DOHH2 (cell line): ENCODE measurements around the gene MALT1.
"Not testable (repeated sequence)": the region's sequence is repeated elsewhere in the genome, so short reads cannot be mapped to it uniquely, and the experiment has no call there.

Source experiments
- H3F3A ChIP-seq: fragments of 200-600 bp; sonication (generic), shearing (Covaris generic); 2 replicates; pipeline ENCODE4 v1.6.0; 2016; ENCODE audit warnings: antibody characterized with exemption, mild to moderate bottlenecking; ENCODE audit not compliant: control insufficient read depth, insufficient read depth
- H3K27ac ChIP-seq: fragments of 200-600 bp; sonication (generic); 2 replicates; pipeline ENCODE4 v1.5.1; 2014; ENCODE audit warnings: low read depth, mild to moderate bottlenecking, low read length, moderate library complexity
- H3K27me3 ChIP-seq: fragments of 200-600 bp; sonication (generic); 2 replicates; pipeline ENCODE4 v1.6.1; 2014; ENCODE audit warnings: mild to moderate bottlenecking, low read length, mixed read lengths; ENCODE audit not compliant: control insufficient read depth
- H3K36me3 ChIP-seq: fragments of 200-600 bp; sonication (generic); 2 replicates; pipeline ENCODE4 v1.6.1; 2014; ENCODE audit warnings: mild to moderate bottlenecking, low read length, moderate library complexity, mixed read lengths; ENCODE audit not compliant: control insufficient read depth
- H3K4me1 ChIP-seq: fragments of 200-600 bp; sonication (generic); 2 replicates; pipeline ENCODE4 v1.6.1; 2014; ENCODE audit warnings: mild to moderate bottlenecking, low read length, mixed read lengths; ENCODE audit not compliant: control insufficient read depth
- H3K4me2 ChIP-seq: fragments of 200-600 bp; sonication (generic); 2 replicates; pipeline ENCODE4 v1.6.0; 2014; ENCODE audit warnings: mild to moderate bottlenecking, low read length, moderate library complexity
- H3K4me3 ChIP-seq: fragments of 200-600 bp; sonication (generic); 2 replicates; pipeline ENCODE4 v1.5.1; 2014; ENCODE audit warnings: mild to moderate bottlenecking, low read length, mixed read lengths
- H3K79me2 ChIP-seq: fragments of 200-600 bp; sonication (generic); 2 replicates; pipeline ENCODE4 v1.6.1; 2014; ENCODE audit warnings: mild to moderate bottlenecking, low read length, mixed read lengths; ENCODE audit not compliant: control insufficient read depth
- H3K9me2 ChIP-seq: fragments of 200-600 bp; sonication (generic); replicated peaks from 2 replicates; pipeline ENCODE4 v1.6.1; 2014; ENCODE audit warnings: mild to moderate bottlenecking, low read length, mixed read lengths; ENCODE audit not compliant: control insufficient read depth
- H3K9me3 ChIP-seq: fragments of 200-600 bp; sonication (generic); 2 replicates; pipeline ENCODE4 v1.6.1; 2014; ENCODE audit warnings: antibody characterized with exemption, low read length, mixed read lengths; ENCODE audit not compliant: control insufficient read depth, insufficient read depth
- H4K20me1 ChIP-seq: fragments of 200-600 bp; sonication (generic); 2 replicates; pipeline ENCODE4 v1.6.0; 2014; ENCODE audit warnings: low read depth, mild to moderate bottlenecking, antibody characterized with exemption, low read length, moderate library complexity; ENCODE audit not compliant: control insufficient read depth, insufficient read depth
- CTCF ChIP-seq: fragments of 200-600 bp; sonication (generic); IDR thresholded peaks from one replicate; pipeline ENCODE4 v1.5.1; 2014; ENCODE audit warnings: antibody characterized with exemption, mild to moderate bottlenecking, low read depth, low read length; ENCODE audit not compliant: poor library complexity, severe bottlenecking
- EZH2phosphoT487 ChIP-seq: fragments of 200-600 bp; sonication (generic); IDR thresholded peaks from 2 replicates; pipeline ENCODE4 v1.6.1; 2017; ENCODE audit warnings: borderline replicate concordance, mild to moderate bottlenecking, antibody characterized with exemption, low read length, moderate library complexity, mixed read lengths

Gene MALT1

GRCh38 chr18:58755304-58756010 is 84.2 kb downstream of the MALT1 start:
- Histone ChIP-seq H3K27ac (no peak overlapping the region), H3K9me2 (no peaks in the 10 kb centered on the region), H3K4me1 (peaks cover 4% of the 10 kb centered on the region), H3K9me3 (no peaks in the 10 kb centered on the region), H3K4me3 (no peak overlapping the region), H3K79me2 (no peaks in the 10 kb centered on the region), H3K36me3 (peaks cover 1% of the 10 kb centered on the region), H3K4me2 (no peak overlapping the region), H3K27me3 (peaks cover 6% of the 10 kb centered on the region; the same call in 1 of the 2 replicates), H4K20me1 (no peaks in the 10 kb centered on the region), H3F3A (no peaks in the 10 kb centered on the region)
- TF ChIP-seq CTCF (no peak), EZH2phosphoT487 (no peak)

- H4K20me1 ChIP-seq, result no peaks in the 10 kb centered on the region
- H3K79me2 ChIP-seq, result no peaks in the 10 kb centered on the region
- no peaks in the 10 kb centered on the region for H3K9me3 ChIP-seq
- H3K27me3 ChIP-seq, result peaks cover 9% of the 10 kb centered on the region; the same call in 1 of the 2 replicates
- H3K27ac ChIP-seq, result no peak overlapping the region
- H3K9me2 ChIP-seq, result no peaks in the 10 kb centered on the region
- H3F3A ChIP-seq, result no peaks in the 10 kb centered on the region
- H3K36me3 ChIP-seq, result no peaks in the 10 kb centered on the region
- no peak overlapping the region for H3K4me3 ChIP-seq
- no peak for TF ChIP-seq EZH2phosphoT487
- TF ChIP-seq CTCF, result no peak
- no peak overlapping the region for H3K4me2 ChIP-seq
- H3K4me1 ChIP-seq, result peaks cover 7% of the 10 kb centered on the region
These were observed 84.9 kb downstream of the MALT1 start for GRCh38 chr18:58756148-58756547.

- Histone ChIP-seq H3K36me3 (no peaks in the 10 kb centered on the region), H3K27me3 (peaks cover 9% of the 10 kb centered on the region; the same call in 1 of the 2 replicates), H3K4me2 (no peak overlapping the region), H3K27ac (no peak overlapping the region), H3K79me2 (no peaks in the 10 kb centered on the region), H3K9me2 (no peaks in the 10 kb centered on the region), H3K4me3 (no peak overlapping the region), H3K4me1 (peaks cover 13% of the 10 kb centered on the region), H4K20me1 (no peaks in the 10 kb centered on the region), H3K9me3 (no peaks in the 10 kb centered on the region), H3F3A (no peaks in the 10 kb centered on the region)
- TF ChIP-seq CTCF (no peak), EZH2phosphoT487 (no peak)
These were observed 85.5 kb downstream of the MALT1 start for GRCh38 chr18:58756596-58757240.

GRCh38 chr18:58757351-58757750 is 86.1 kb downstream of the MALT1 start:
- not testable (repeated sequence) for H3K27ac ChIP-seq, H3F3A ChIP-seq, H3K9me3 ChIP-seq, H4K20me1 ChIP-seq, H3K4me2 ChIP-seq, H3K36me3 ChIP-seq, H3K27me3 ChIP-seq, H3K4me3 ChIP-seq, H3K9me2 ChIP-seq, H3K79me2 ChIP-seq
- H3K4me1 ChIP-seq, result peaks cover 19% of the 10 kb centered on the region
